Choroid plexus epithelial cell (primary cell): ENCODE results near the gene ABL2.

Experiments used
- DNase-seq: peaks from one replicate; pipeline ENCODE4 v3.0.0-alpha.2; 2010; ENCODE audit warnings: low read depth
- H3K4me3 ChIP-seq: 2 replicates; pipeline ENCODE4 v1.5.1; 2011; ENCODE audit warnings: low read depth, mild to moderate bottlenecking, control low read depth, low read length, moderate library complexity
- CTCF ChIP-seq: conservative IDR thresholded peaks from 2 replicates; pipeline ENCODE4 v1.5.1; 2011; ENCODE audit warnings: low read depth, mild to moderate bottlenecking, control low read depth, inconsistent platforms, low read length, moderate library complexity

The ABL2 gene

GRCh38 chr1:179082999-179083335 lies 146.5 kb downstream of the ABL2 start:
- peak; percentile 31 for DNase-seq
- H3K4me3 ChIP-seq: peak overlapping the region; percentile 88
- no peak for TF ChIP-seq CTCF

GRCh38 chr1:179082333-179082998 lies 147.0 kb downstream of the ABL2 start:
- TF ChIP-seq CTCF: no peak
- no peak for DNase-seq
- peak overlapping the region; percentile 88 for H3K4me3 ChIP-seq

- TF ChIP-seq CTCF: no peak
- peak within 1 kb of the TSS; percentile 88 for H3K4me3 ChIP-seq
- peak; percentile 90 for DNase-seq
Measured at GRCh38 chr1:179081687-179082332, 147.7 kb downstream of the ABL2 start, which contains the start of gene TOR3A. Gene TOR3A, plus strand, starts transcription at chr1:179082070. Its CDS starts 59 bp downstream, at chr1:179082129.

- DNase-seq: no peak
- TF ChIP-seq CTCF: no peak
- H3K4me3 ChIP-seq: peak overlapping the region; percentile 88
Measured at GRCh38 chr1:179080866-179081686, 148.4 kb downstream of the ABL2 start.

GRCh38 chr1:179079113-179079761 lies 150.2 kb downstream of the ABL2 start:
- peak; percentile 89 for DNase-seq
- TF ChIP-seq CTCF: peak; percentile 75
- H3K4me3 ChIP-seq: no peak overlapping the region

GRCh38 chr1:179077396-179077795 lies 152.1 kb downstream of the ABL2 start:
- H3K4me3 ChIP-seq: no peak overlapping the region
- no peak for TF ChIP-seq CTCF
- DNase-seq: peak; percentile 82
